HEK293 (cell line): ENCODE measurements around the gene BEND6.

Experiments used
- CTCF ChIA-PET: fragments of 350-600 bp; formaldehyde crosslinking; extraction: SDS; loops from one replicate; lab custom pipeline; 2021; ENCODE audit warnings: antibody characterized with exemption; lab: Yijun Ruan, JAX
- POLR2A ChIA-PET: fragments of 300-600 bp; formaldehyde crosslinking; extraction: SDS; loops from one replicate; lab custom pipeline; 2020; ENCODE audit warnings: antibody characterized with exemption, inconsistent platforms; lab: Yijun Ruan, JAX
- H3K27ac ChIP-seq: fragments of 200-500 bp; sonication (Bioruptor generic); 2 replicates; pipeline ENCODE4 v1.5.1; 2014; ENCODE audit warnings: low read depth, low read length, control low read depth, inconsistent platforms; ENCODE audit errors: extremely low read depth
- H3K36me3 ChIP-seq, 2 experiments: fragments of 200-500 bp in 1 of 2; sonication (Bioruptor generic) in 1 of 2; 1 replicate in 1 of 2; 2 replicates in 1 of 2; pipeline ENCODE4 v1.5.1; 2014 to 2017; ENCODE audit warnings: inconsistent platforms in 2 of 2, low read length in 2 of 2; ENCODE audit not compliant: control insufficient read depth in 2 of 2, insufficient read depth in 1 of 2
- H3K4me1 ChIP-seq: fragments of 200-500 bp; sonication (Bioruptor generic); 2 replicates; pipeline ENCODE4 v1.5.1; 2014; ENCODE audit warnings: mild to moderate bottlenecking, low read length, inconsistent platforms; ENCODE audit not compliant: control insufficient read depth, insufficient read depth
- H3K4me3 ChIP-seq: 2 replicates; pipeline ENCODE4 v1.5.1; 2011; ENCODE audit warnings: low read depth, mild to moderate bottlenecking, control low read depth, low read length, moderate library complexity
- H3K9me3 ChIP-seq: fragments of 200-500 bp; sonication (Bioruptor generic); 2 replicates; pipeline ENCODE4 v1.5.1; 2014; ENCODE audit warnings: low read depth, low read length, inconsistent platforms; ENCODE audit not compliant: control insufficient read depth, insufficient read depth
- GLI4 ChIP-seq: fragments of 450-650 bp; formaldehyde crosslinking; IDR thresholded peaks from 2 replicates; pipeline ENCODE4 v1.5.1; 2016; ENCODE audit warnings: missing biosample characterization, missing genetic modification characterization
- KLF10 ChIP-seq: fragments of 450-650 bp; IDR thresholded peaks from 2 replicates; pipeline ENCODE4 v1.5.1; 2018; ENCODE audit warnings: missing biosample characterization, mild to moderate bottlenecking, missing genetic modification characterization
- SETDB1 ChIP-seq: IDR thresholded peaks from one replicate; pipeline ENCODE4 v1.6.1; 2017; ENCODE audit warnings: mild to moderate bottlenecking, low read length, moderate library complexity, mixed read lengths; ENCODE audit not compliant: insufficient read length
- ZNF335 ChIP-seq: fragments of 450-650 bp; formaldehyde crosslinking; conservative IDR thresholded peaks from 2 replicates; pipeline ENCODE4 v1.5.1; 2016; ENCODE audit warnings: missing biosample characterization, missing genetic modification characterization
- ZNF423 ChIP-seq: fragments of 450-650 bp; formaldehyde crosslinking; IDR thresholded peaks from 2 replicates; pipeline ENCODE4 v1.5.1; 2016; ENCODE audit warnings: missing biosample characterization, missing genetic modification characterization
- ZNF433 ChIP-seq: fragments of 450-650 bp; formaldehyde crosslinking; IDR thresholded peaks from 2 replicates; pipeline ENCODE4 v1.5.1; 2016; ENCODE audit warnings: missing biosample characterization, missing genetic modification characterization, low read depth
- ZNF473 ChIP-seq: fragments of 450-650 bp; formaldehyde crosslinking; IDR thresholded peaks from 2 replicates; pipeline ENCODE4 v1.5.1; 2017; ENCODE audit warnings: missing biosample characterization, missing genetic modification characterization
- ZNF48 ChIP-seq: fragments of 450-650 bp; formaldehyde crosslinking; IDR thresholded peaks from 2 replicates; pipeline ENCODE4 v1.5.1; 2016; ENCODE audit warnings: missing biosample characterization, missing genetic modification characterization
- ZNF654 ChIP-seq: fragments of 450-650 bp; formaldehyde crosslinking; IDR thresholded peaks from 2 replicates; pipeline ENCODE4 v1.5.1; 2016; ENCODE audit warnings: low read depth, missing biosample characterization, missing genetic modification characterization
- ZNF707 ChIP-seq: fragments of 450-650 bp; formaldehyde crosslinking; IDR thresholded peaks from 2 replicates; pipeline ENCODE4 v1.5.1; 2016; ENCODE audit warnings: missing biosample characterization, missing genetic modification characterization
- ZNF768 ChIP-seq: fragments of 450-650 bp; formaldehyde crosslinking; IDR thresholded peaks from 2 replicates; pipeline ENCODE4 v1.5.1; 2018; ENCODE audit warnings: missing biosample characterization, mild to moderate bottlenecking, missing genetic modification characterization
- TF ChIP-seq, protein P1 (sequence below): fragments of 450-650 bp; formaldehyde crosslinking; IDR thresholded peaks from 2 replicates; pipeline ENCODE4 v1.5.1; 2016; ENCODE audit warnings: missing biosample characterization, missing genetic modification characterization
- TF ChIP-seq, protein P2 (sequence below): fragments of 450-650 bp; formaldehyde crosslinking; IDR thresholded peaks from 2 replicates; pipeline ENCODE4 v1.5.1; 2016; ENCODE audit warnings: missing biosample characterization, missing genetic modification characterization

BEND6 gene

GRCh38 chr6:57021086-57021720 is 66.3 kb downstream of the BEND6 start:
- Histone ChIP-seq H3K27ac (no peak overlapping the region), H3K36me3 (no peaks in the 10 kb centered on the region), H3K4me3 (no peak overlapping the region), H3K9me3 (no peaks in the 10 kb centered on the region), H3K4me1 (no peaks in the 10 kb centered on the region)
- ChIA-PET CTCF (interaction anchor here (0.5 to 5.2 kb wide), 43 partner anchors 8 to 1764 kb away, joined by 3 to 98 read pairs (median 5); partner anchors contain the start of gene BEND6), POLR2A (no interaction called here)
- peak; percentile 50 for TF ChIP-seq ZNF654 (tag by site-specific recombination)
- peak; percentile 62 for TF ChIP-seq ZNF335 (tag by site-specific recombination)
- no peak for TF ChIP-seq SETDB1
- TF ChIP-seq GLI4 (tag by site-specific recombination), result no peak
- TF ChIP-seq, protein P1, sequence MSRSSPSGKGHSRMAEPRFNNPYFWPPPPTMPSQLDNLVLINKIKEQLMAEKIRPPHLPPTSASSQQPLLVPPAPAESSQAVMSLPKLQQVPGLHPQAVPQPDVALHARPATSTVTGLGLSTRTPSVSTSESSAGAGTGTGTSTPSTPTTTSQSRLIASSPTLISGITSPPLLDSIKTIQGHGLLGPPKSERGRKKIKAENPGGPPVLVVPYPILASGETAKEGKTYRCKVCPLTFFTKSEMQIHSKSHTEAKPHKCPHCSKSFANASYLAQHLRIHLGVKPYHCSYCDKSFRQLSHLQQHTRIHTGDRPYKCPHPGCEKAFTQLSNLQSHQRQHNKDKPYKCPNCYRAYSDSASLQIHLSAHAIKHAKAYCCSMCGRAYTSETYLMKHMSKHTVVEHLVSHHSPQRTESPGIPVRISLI (tag by site-specific recombination), result no peak
- TF ChIP-seq ZNF423 (tag by site-specific recombination), result no peak

- H3K9me3 ChIP-seq, result no peaks in the 10 kb centered on the region
- ChIA-PET POLR2A (no interaction called here), CTCF (interaction anchor here (0.6 to 2.5 kb wide), 11 partner anchors 13 to 1589 kb away, joined by 3 to 33 read pairs (median 4); partner anchors contain the start of genes BEND6 and PRIM2)
- no peaks in the 10 kb centered on the region for H3K36me3 ChIP-seq
- H3K4me3 ChIP-seq, result no peak overlapping the region
- H3K4me1 ChIP-seq, result no peaks in the 10 kb centered on the region
- no peak overlapping the region for H3K27ac ChIP-seq
- TF ChIP-seq, protein P2, sequence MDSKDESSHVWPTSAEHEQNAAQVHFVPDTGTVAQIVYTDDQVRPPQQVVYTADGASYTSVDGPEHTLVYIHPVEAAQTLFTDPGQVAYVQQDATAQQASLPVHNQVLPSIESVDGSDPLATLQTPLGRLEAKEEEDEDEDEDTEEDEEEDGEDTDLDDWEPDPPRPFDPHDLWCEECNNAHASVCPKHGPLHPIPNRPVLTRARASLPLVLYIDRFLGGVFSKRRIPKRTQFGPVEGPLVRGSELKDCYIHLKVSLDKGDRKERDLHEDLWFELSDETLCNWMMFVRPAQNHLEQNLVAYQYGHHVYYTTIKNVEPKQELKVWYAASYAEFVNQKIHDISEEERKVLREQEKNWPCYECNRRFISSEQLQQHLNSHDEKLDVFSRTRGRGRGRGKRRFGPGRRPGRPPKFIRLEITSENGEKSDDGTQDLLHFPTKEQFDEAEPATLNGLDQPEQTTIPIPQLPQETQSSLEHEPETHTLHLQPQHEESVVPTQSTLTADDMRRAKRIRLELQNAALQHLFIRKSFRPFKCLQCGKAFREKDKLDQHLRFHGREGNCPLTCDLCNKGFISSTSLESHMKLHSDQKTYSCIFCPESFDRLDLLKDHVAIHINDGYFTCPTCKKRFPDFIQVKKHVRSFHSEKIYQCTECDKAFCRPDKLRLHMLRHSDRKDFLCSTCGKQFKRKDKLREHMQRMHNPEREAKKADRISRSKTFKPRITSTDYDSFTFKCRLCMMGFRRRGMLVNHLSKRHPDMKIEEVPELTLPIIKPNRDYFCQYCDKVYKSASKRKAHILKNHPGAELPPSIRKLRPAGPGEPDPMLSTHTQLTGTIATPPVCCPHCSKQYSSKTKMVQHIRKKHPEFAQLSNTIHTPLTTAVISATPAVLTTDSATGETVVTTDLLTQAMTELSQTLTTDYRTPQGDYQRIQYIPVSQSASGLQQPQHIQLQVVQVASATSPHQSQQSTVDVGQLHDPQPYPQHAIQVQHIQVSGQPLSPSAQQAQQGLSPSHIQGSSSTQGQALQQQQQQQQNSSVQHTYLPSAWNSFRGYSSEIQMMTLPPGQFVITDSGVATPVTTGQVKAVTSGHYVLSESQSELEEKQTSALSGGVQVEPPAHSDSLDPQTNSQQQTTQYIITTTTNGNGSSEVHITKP (tag by site-specific recombination), result no peak
- TF ChIP-seq SETDB1, result peak; percentile 91
- TF ChIP-seq, all 188 proteins: peak for 1
Observed at GRCh38 chr6:57024321-57024720, 69.4 kb downstream of the BEND6 start.

- ChIA-PET CTCF (interaction anchor here (0.6 to 2.5 kb wide), 7 partner anchors 20 to 585 kb away, joined by 3 to 33 read pairs (median 4); partner anchors contain the start of genes BEND6 and PRIM2), POLR2A (no interaction called here)
- H3K27ac ChIP-seq, result no peak overlapping the region
- no peak overlapping the region for H3K4me3 ChIP-seq
- TF ChIP-seq ZNF707 (tag by site-specific recombination) (no peak), SETDB1 (peak; percentile 67), KLF10 (tag by site-specific recombination) (no peak)
- H3K9me3 ChIP-seq, result no peaks in the 10 kb centered on the region
- H3K36me3 ChIP-seq, result no peaks in the 10 kb centered on the region
- H3K4me1 ChIP-seq, result no peaks in the 10 kb centered on the region
Observed at GRCh38 chr6:57024775-57025174, 69.9 kb downstream of the BEND6 start.

- Histone ChIP-seq H3K27ac (no peak overlapping the region), H3K4me1 (no peaks in the 10 kb centered on the region), H3K9me3 (no peaks in the 10 kb centered on the region), H3K36me3 (no peaks in the 10 kb centered on the region), H3K4me3 (no peak overlapping the region)
- TF ChIP-seq ZNF768 (tag by site-specific recombination) (no peak), ZNF48 (tag by site-specific recombination) (no peak), ZNF707 (tag by site-specific recombination) (no peak), ZNF433 (tag by site-specific recombination) (no peak), ZNF473 (no peak)
- CTCF ChIA-PET, result interaction anchor here (1.1 to 1.3 kb wide), 2 partner anchors 119 to 123 kb away, joined by 4 read pairs; no protein-coding TSS in a partner anchor
- POLR2A ChIA-PET, result no interaction called here
Observed at GRCh38 chr6:57026001-57026400, 71.1 kb downstream of the BEND6 start.
